H1 (cell line): ENCODE data around the gene NEB. TPM values are rescaled to one million over a fixed set of nuclear protein-coding genes. Genes with fewer than 3 reads are reported as not detected.

Experiments
- CTCF ChIA-PET: fragments of 300-600 bp; sonication (Branson Sonifier 250); formaldehyde crosslinking; loops from one replicate; lab custom pipeline; 2021; ENCODE audit not compliant: partially characterized antibody; lab: Charles Lee
- POLR2A ChIA-PET: fragments of 300-600 bp; sonication (Branson Sonifier 250); formaldehyde crosslinking; loops from one replicate; lab custom pipeline; 2021; ENCODE audit warnings: inconsistent platforms; ENCODE audit not compliant: partially characterized antibody; lab: Charles Lee
- DNase-seq, 2 experiments: peaks; one replicate each; pipeline versions ENCODE4 v3.0.0 to v3.0.0-alpha.2; 2010 to 2022; ENCODE audit warnings: low spot score in 2 of 2, low read depth in 1 of 2, mixed read lengths in 1 of 2
- FAIRE-seq: peaks from 2 replicates; lab custom pipeline; 2011; peaks lifted over from hg19 to GRCh38; lab: Jason Lieb, UNC
- H2AFZ ChIP-seq: 2 replicates; pipeline ENCODE4 v1.8.1; 2012; ENCODE audit warnings: low read length, inconsistent platforms
- H2AK5ac ChIP-seq: 2 replicates; pipeline ENCODE4 v1.6.1; 2013; ENCODE audit warnings: low read depth, low read length
- H2BK120ac ChIP-seq: replicated peaks from 2 replicates; pipeline ENCODE3; 2013; ENCODE audit warnings: low read depth, low read length, inconsistent platforms
- H2BK12ac ChIP-seq: 2 replicates; pipeline ENCODE4 v1.6.1; 2013; ENCODE audit warnings: low read depth, low read length
- H2BK15ac ChIP-seq: 2 replicates; pipeline ENCODE4 v1.6.1; 2013; ENCODE audit warnings: low read length
- H2BK20ac ChIP-seq: 2 replicates; pipeline ENCODE4 v1.6.1; 2013; ENCODE audit warnings: low read length
- H2BK5ac ChIP-seq: 2 replicates; pipeline ENCODE4 v1.6.1; 2013; ENCODE audit warnings: low read depth, low read length
- H3K14ac ChIP-seq: 2 replicates; pipeline ENCODE4 v1.6.1; 2013; ENCODE audit warnings: inconsistent platforms; ENCODE audit not compliant: insufficient read length
- H3K18ac ChIP-seq: 2 replicates; pipeline ENCODE4 v1.6.1; 2013; ENCODE audit warnings: low read length; ENCODE audit errors: extremely low read depth
- H3K23ac ChIP-seq: 2 replicates; pipeline ENCODE4 v1.6.1; 2013; ENCODE audit warnings: inconsistent platforms; ENCODE audit not compliant: insufficient read length
- H3K23me2 ChIP-seq: 2 replicates; pipeline ENCODE4 v1.6.1; 2013; ENCODE audit warnings: low read depth, low read length
- H3K27ac ChIP-seq: 2 replicates; pipeline ENCODE4 v1.6.1; 2011; ENCODE audit warnings: low read depth, low read length, inconsistent platforms
- H3K27me3 ChIP-seq, 4 experiments: replicated peaks in 1 of 4; 1 replicate in 1 of 4; 2 replicates in 3 of 4; pipeline versions ENCODE4 v1.6.1 to v1.8.1; 2011 to 2013; ENCODE audit warnings: low read length in 3 of 4, mild to moderate bottlenecking in 3 of 4, inconsistent platforms in 2 of 4, mixed read lengths in 2 of 4, moderate library complexity in 1 of 4; ENCODE audit not compliant: control insufficient read depth in 3 of 4, insufficient read depth in 3 of 4; ENCODE audit errors: extremely low read depth in 1 of 4
- H3K36me3 ChIP-seq, 4 experiments: 2 replicates each; pipeline versions ENCODE4 v1.6.1 to v1.8.1; 2011 to 2013; ENCODE audit warnings: mild to moderate bottlenecking in 4 of 4, low read length in 3 of 4, moderate library complexity in 2 of 4, control low read depth in 1 of 4, inconsistent platforms in 1 of 4; ENCODE audit not compliant: insufficient read depth in 4 of 4, control insufficient read depth in 2 of 4
- H3K4ac ChIP-seq: replicated peaks from 2 replicates; pipeline ENCODE3; 2013; ENCODE audit warnings: low read length, low read depth, mixed read lengths, inconsistent platforms; ENCODE audit not compliant: insufficient read length
- H3K4me1 ChIP-seq, 4 experiments: replicated peaks in 1 of 4; 1 replicate in 1 of 4; 2 replicates in 3 of 4; pipeline versions ENCODE4 v1.6.1 to v1.8.1; 2011 to 2013; ENCODE audit warnings: low read length in 3 of 4, inconsistent platforms in 2 of 4, mixed read lengths in 1 of 4; ENCODE audit not compliant: insufficient read depth in 4 of 4, control insufficient read depth in 3 of 4
- H3K4me2 ChIP-seq, 2 experiments: 2 replicates each; pipeline versions ENCODE4 v1.6.1 to v1.8.1; 2011 to 2013; ENCODE audit warnings: low read depth in 2 of 2, low read length in 2 of 2, control low read depth in 1 of 2, inconsistent platforms in 1 of 2, mild to moderate bottlenecking in 1 of 2; ENCODE audit not compliant: insufficient read depth in 1 of 2
- H3K4me3 ChIP-seq, 4 experiments: fragments of 200-600, 300-600 bp in 1 of 4; sonication (generic), shearing (Covaris generic), sonication (Bioruptor Twin) in 1 of 4; 2 replicates each; pipeline versions ENCODE4 v1.5.1 to v1.8.1; 2011 to 2016; ENCODE audit warnings: low read length in 4 of 4, low read depth in 3 of 4, control low read depth in 2 of 4, inconsistent platforms in 2 of 4, mild to moderate bottlenecking in 2 of 4, mixed read lengths in 1 of 4, moderate library complexity in 1 of 4; ENCODE audit not compliant: insufficient read depth in 2 of 4; ENCODE audit errors: extremely low read depth in 1 of 4
- H3K56ac ChIP-seq: replicated peaks from 2 replicates; pipeline ENCODE3; 2013; ENCODE audit warnings: low read depth, mild to moderate bottlenecking, mixed read lengths, low read length, inconsistent platforms; ENCODE audit not compliant: insufficient read length
- H3K79me1 ChIP-seq: 2 replicates; pipeline ENCODE4 v1.6.1; 2013; ENCODE audit warnings: low read depth, low read length, control low read depth
- H3K79me2 ChIP-seq, 2 experiments: 2 replicates each; pipeline versions ENCODE4 v1.6.1 to v1.8.1; 2012 to 2013; ENCODE audit warnings: low read length in 2 of 2, mild to moderate bottlenecking in 2 of 2, inconsistent platforms in 1 of 2; ENCODE audit not compliant: insufficient read depth in 2 of 2, control insufficient read depth in 1 of 2
- H3K9ac ChIP-seq, 4 experiments: replicated peaks in 1 of 4; 1 replicate in 1 of 4; 2 replicates in 3 of 4; pipeline versions ENCODE4 v1.6.1 to v1.8.1; 2011 to 2013; ENCODE audit warnings: low read depth in 3 of 4, low read length in 3 of 4, control low read depth in 2 of 4, mild to moderate bottlenecking in 2 of 4, moderate library complexity in 2 of 4, inconsistent platforms in 1 of 4; ENCODE audit errors: extremely low read depth in 1 of 4
- H3K9me3 ChIP-seq, 2 experiments: 2 replicates each; pipeline versions ENCODE4 v1.6.1 to v1.8.1; 2012 to 2013; ENCODE audit warnings: mild to moderate bottlenecking in 2 of 2, moderate library complexity in 2 of 2, control low read depth in 1 of 2, inconsistent platforms in 1 of 2, low read depth in 1 of 2, low read length in 1 of 2, mixed read lengths in 1 of 2; ENCODE audit not compliant: insufficient read depth in 2 of 2
- H4K20me1 ChIP-seq, 2 experiments: replicated peaks in 1 of 2; 2 replicates each; pipeline versions ENCODE3 to v1.8.1; 2011 to 2013; ENCODE audit warnings: inconsistent platforms in 2 of 2, low read length in 2 of 2, mild to moderate bottlenecking in 1 of 2; ENCODE audit not compliant: insufficient read depth in 2 of 2, control insufficient read depth in 1 of 2
- H4K5ac ChIP-seq: 2 replicates; pipeline ENCODE4 v1.6.1; 2013; ENCODE audit warnings: low read length, low read depth, mixed read lengths, inconsistent platforms; ENCODE audit not compliant: insufficient read length
- H4K8ac ChIP-seq: 2 replicates; pipeline ENCODE4 v1.8.0; 2013; ENCODE audit warnings: mild to moderate bottlenecking, moderate library complexity, low read length, inconsistent platforms; ENCODE audit not compliant: insufficient read depth; ENCODE audit errors: extremely low read depth
- H4K91ac ChIP-seq: replicated peaks from 2 replicates; pipeline ENCODE3; 2013; ENCODE audit warnings: low read length, mixed read lengths, inconsistent platforms; ENCODE audit not compliant: insufficient read length
- CBX8 ChIP-seq: fragments of 300-800, 300-1000 bp; sonication (generic); IDR thresholded peaks from 2 replicates; pipeline ENCODE4 v1.7.1; 2016; ENCODE audit warnings: low read depth, low read length, borderline replicate concordance
- CHD1 ChIP-seq: IDR thresholded peaks from 2 replicates; pipeline ENCODE4 v1.6.1; 2012; ENCODE audit warnings: low read depth, low read length, improper control_type of control experiment
- CREB1 ChIP-seq: IDR thresholded peaks from 2 replicates; pipeline ENCODE4 v1.6.1; 2012; ENCODE audit warnings: inconsistent platforms
- EGR1 ChIP-seq: IDR thresholded peaks from 2 replicates; pipeline ENCODE4 v1.6.1; 2011; ENCODE audit warnings: low read depth, low read length, borderline replicate concordance
- EP300 ChIP-seq, 2 experiments: IDR thresholded peaks; 1 replicate in 1 of 2; 2 replicates in 1 of 2; pipeline ENCODE4 v1.6.1; 2011 to 2012; ENCODE audit warnings: low read depth in 2 of 2, low read length in 2 of 2, mild to moderate bottlenecking in 2 of 2, borderline replicate concordance in 1 of 2, inconsistent platforms in 1 of 2, moderate library complexity in 1 of 2
- JUN ChIP-seq: IDR thresholded peaks from 2 replicates; pipeline ENCODE4 v1.6.1; 2011; ENCODE audit warnings: low read depth, mild to moderate bottlenecking, improper control_type of control experiment, low read length
- RAD21 ChIP-seq, 2 experiments: IDR thresholded peaks in 1 of 2; conservative IDR thresholded peaks in 1 of 2; 2 replicates each; pipeline ENCODE4 v1.6.1; 2011; ENCODE audit warnings: low read depth in 2 of 2, low read length in 2 of 2, improper control_type of control experiment in 1 of 2, inconsistent platforms in 1 of 2, mild to moderate bottlenecking in 1 of 2, moderate library complexity in 1 of 2
- ZNF274 ChIP-seq: IDR thresholded peaks from 2 replicates; pipeline ENCODE4 v1.7.0; 2012; ENCODE audit warnings: low read length, borderline replicate concordance; ENCODE audit errors: extremely low read depth
- polyA plus RNA-seq, 7 experiments: library from polyadenylated mRNA; depleted of rRNA in 3 of 7; stranded (reverse) in 5 of 7; unstranded in 2 of 7; fragments of >200 nt in 5 of 7; fragments of 200-250 nt in 2 of 7; gene quantifications; 1 replicate in 5 of 7; 2 replicates in 1 of 7; 4 replicates in 1 of 7; pipeline versions ENCODE4 v1.2.1 to v1.2.3, GENCODE V29; 2011 to 2013; ENCODE audit warnings: missing spikeins in 2 of 7, mixed read lengths in 2 of 7
- total RNA-seq: library from RNA; stranded (reverse); fragmentation: NEBNext Ultra II Directional; extraction: Animal tissue kit (Norgen Biotek cat#: 25700); gene quantifications from 2 replicates; pipeline ENCODE4 v1.2.1, GENCODE V29; 2021

NEB gene
- total and polyA plus RNA-seq, 2 of the 8 experiments (the other 6 are each of a cell fraction or from before 2014, with no cell fraction given): 1.4 to 2.5 TPM

- Histone ChIP-seq H4K20me1 (no peaks in the 10 kb centered on the region), H3K79me1 (no peaks in the 10 kb centered on the region), H3K4me1 (peaks cover 0 to 4% (median 0%) of the 10 kb centered on the region in 4 experiments; a peak in 1 of 7 replicates), H4K91ac (no peak overlapping the region), H3K27ac (no peak overlapping the region), H2AK5ac (no peak overlapping the region), H3K9ac (no peak overlapping the region), H3K4ac (no peak overlapping the region), H3K4me3 (no peak overlapping the region), H3K14ac (no peak overlapping the region), H4K5ac (no peak overlapping the region), H4K8ac (no peak overlapping the region), H3K9me3 (no peaks in the 10 kb centered on the region), H3K23me2 (no peaks in the 10 kb centered on the region), H3K4me2 (no peak overlapping the region), H2BK5ac (no peak overlapping the region), H2AFZ (no peak overlapping the region), H2BK15ac (no peak overlapping the region), H2BK20ac (no peak overlapping the region), H3K23ac (no peak overlapping the region), H2BK12ac (no peak overlapping the region), H3K79me2 (no peaks in the 10 kb centered on the region), H3K18ac (no peak overlapping the region), H3K27me3 (no peaks in the 10 kb centered on the region), H3K56ac (no peak overlapping the region), H3K36me3 (no peaks in the 10 kb centered on the region), H2BK120ac (no peak overlapping the region)
- ChIA-PET CTCF (interaction anchor here (0.9 kb wide), 2 partner anchors 10 to 264 kb away, joined by 4 to 6 read pairs; no protein-coding TSS in a partner anchor), POLR2A (no interaction called here)
- FAIRE-seq (no peak), DNase-seq (no peak)
- no peak for TF ChIP-seq CHD1
- TF ChIP-seq ZNF274: no peak
- TF ChIP-seq EP300 (IDR thresholded peaks at IDR 0.05; ENCODE audit: borderline replicate concordance in 1 of 2, low read depth in 2 of 2, low read length in 2 of 2): no peak
- TF ChIP-seq CREB1: no peak
- TF ChIP-seq CBX8: no peak
- TF ChIP-seq EGR1: no peak
- TF ChIP-seq RAD21 (IDR thresholded peaks at IDR 0.05 in 1 of 2, conservative IDR thresholded peaks at IDR 0.05 in 1 of 2; ENCODE audit: low read depth in 2 of 2, low read length in 2 of 2): no peak
- TF ChIP-seq JUN: no peak
Observed at GRCh38 chr2:151761687-151762086, 27.4 kb upstream of the NEB start.
